GM10248 (cell line): ENCODE data around the gene FBRSL1.

Experiments
- CTCF ChIA-PET: fragments of 300-600 bp; sonication (Branson Sonifier 250); formaldehyde crosslinking; extraction: SDS; loops from one replicate; lab custom pipeline; 2021; ENCODE audit warnings: antibody characterized with exemption; lab: Yijun Ruan, JAX
- POLR2A ChIA-PET: fragments of 350-650 bp; sonication (Branson Sonifier 250); formaldehyde crosslinking; extraction: SDS; loops from one replicate; lab custom pipeline; 2020; ENCODE audit warnings: antibody characterized with exemption; lab: Yijun Ruan, JAX
- DNase-seq: peaks from one replicate; pipeline ENCODE4 v3.0.0; 2012; ENCODE audit errors: extremely low spot score
- CTCF ChIP-seq: IDR thresholded peaks from 2 replicates; pipeline ENCODE4 v1.5.1; 2012; ENCODE audit warnings: mild to moderate bottlenecking, low read depth; ENCODE audit errors: extremely low read depth, missing control alignments, control extremely low read depth

FBRSL1 gene

GRCh38 chr12:132486576-132486975 lies 3.4 kb upstream of the FBRSL1 start:
- no peak for DNase-seq
- CTCF ChIA-PET, result no interaction called here
- POLR2A ChIA-PET, result no interaction called here

GRCh38 chr12:132487311-132487741 lies 2.6 kb upstream of the FBRSL1 start:
- DNase-seq, result no peak
- POLR2A ChIA-PET, result no interaction called here
- CTCF ChIA-PET, result no interaction called here
- TF ChIP-seq CTCF, result no peak

More at GRCh38 chr12:132486576-132486975, 3.4 kb upstream of the FBRSL1 start:
- TF ChIP-seq CTCF, result no peak

GRCh38 chr12:132488127-132489077 lies 1.5 kb upstream of the FBRSL1 start:
- POLR2A ChIA-PET, result no interaction called here
- no peak for TF ChIP-seq CTCF
- no peak for DNase-seq
- CTCF ChIA-PET, result no interaction called here

GRCh38 chr12:132489078-132489601 lies 811 bp upstream of the FBRSL1 start:
- no peak for TF ChIP-seq CTCF
- POLR2A ChIA-PET, result no interaction called here
- CTCF ChIA-PET, result no interaction called here

GRCh38 chr12:132490422-132491137 lies 629 bp downstream of the FBRSL1 start:
- TF ChIP-seq CTCF, result no peak
- CTCF ChIA-PET, result no interaction called here
- DNase-seq, result no peak
- POLR2A ChIA-PET, result no interaction called here

More at GRCh38 chr12:132489078-132489601, 811 bp upstream of the FBRSL1 start:
- no peak for DNase-seq

- CTCF ChIA-PET, result interaction anchor here (1.0 to 1.6 kb wide), 2 partner anchors 32 to 70 kb away, joined by 3 to 8 read pairs; no protein-coding TSS in a partner anchor
- POLR2A ChIA-PET, result no interaction called here
- TF ChIP-seq CTCF, result no peak
- DNase-seq, result no peak
Observed at GRCh38 chr12:132491138-132491663, 1.2 kb downstream of the FBRSL1 start.
